WTC11 (cell line): ENCODE data around the gene TMEM9B. TPM values are rescaled to one million over a fixed set of nuclear protein-coding genes. Genes with fewer than 3 reads are reported as not detected.
"Not testable (repeated sequence)": the region's sequence is repeated elsewhere in the genome, so short reads cannot be mapped to it uniquely, and the experiment has no call there.

Experiments
- ATAC-seq: fragments of 200-7000 bp; cut with Tn5 transposase; 2 replicates; pipeline ENCODE4 v1.10.0; 2021; ENCODE audit warnings: mild to moderate bottlenecking, moderate library complexity
- CTCF ChIA-PET: fragments of 300-600 bp; sonication (Branson Sonifier 250); formaldehyde crosslinking; loops from one replicate; lab custom pipeline; 2021; ENCODE audit warnings: antibody characterized with exemption; lab: Charles Lee
- POLR2A ChIA-PET: fragments of 350-600 bp; sonication (Branson Sonifier 250); formaldehyde crosslinking; loops from one replicate; lab custom pipeline; 2021; ENCODE audit warnings: antibody characterized with exemption; lab: Charles Lee
- DNase-seq: peaks from one replicate; pipeline ENCODE4 v3.0.0; 2021; ENCODE audit warnings: low spot score
- H3K27ac Mint-ChIP-seq: 2 replicates; pipeline ENCODE4 v1.8.0; 2021; ENCODE audit warnings: mixed read lengths
- H3K27me3 Mint-ChIP-seq: 2 replicates; pipeline ENCODE4 v1.8.0; 2021; ENCODE audit warnings: low read depth, mild to moderate bottlenecking, moderate library complexity, mixed read lengths
- H3K36me3 Mint-ChIP-seq: 2 replicates; pipeline ENCODE4 v1.8.0; 2021; ENCODE audit warnings: mixed read lengths
- H3K4me1 Mint-ChIP-seq: 2 replicates; pipeline ENCODE4 v1.8.0; 2022; ENCODE audit warnings: mixed read lengths
- H3K4me3 Mint-ChIP-seq: 2 replicates; pipeline ENCODE4 v1.8.0; 2021; ENCODE audit warnings: mild to moderate bottlenecking, moderate library complexity, mixed read lengths
- H3K9me3 Mint-ChIP-seq: 2 replicates; pipeline ENCODE4 v1.8.0; 2021; ENCODE audit warnings: mixed read lengths
- ELF4 ChIP-seq: sonication (generic); formaldehyde crosslinking; IDR thresholded peaks from 2 replicates; pipeline ENCODE4 v1.8.1; 2022; ENCODE audit warnings: low read depth, mild to moderate bottlenecking, moderate library complexity, missing genetic modification reagents
- ETV6 ChIP-seq: sonication (generic); formaldehyde crosslinking; IDR thresholded peaks from 2 replicates; pipeline ENCODE4 v1.8.1; 2022; ENCODE audit warnings: mild to moderate bottlenecking, missing genetic modification reagents
- FOXJ3 ChIP-seq: sonication (generic); formaldehyde crosslinking; IDR thresholded peaks from 2 replicates; pipeline ENCODE4 v1.9.0; 2021; ENCODE audit warnings: missing genetic modification reagents, mild to moderate bottlenecking, borderline replicate concordance
- FOXP1 ChIP-seq: sonication (generic); formaldehyde crosslinking; IDR thresholded peaks from 2 replicates; pipeline ENCODE4 v1.8.0; 2022; ENCODE audit warnings: missing genetic modification reagents, mild to moderate bottlenecking, moderate library complexity, borderline replicate concordance
- JAZF1 ChIP-seq: fragments of 250-450 bp; sonication (Bioruptor Pico); IDR thresholded peaks from 2 replicates; pipeline ENCODE4 v1.9.0; 2021; ENCODE audit warnings: moderate library complexity, mild to moderate bottlenecking, inconsistent platforms
- MXD4 ChIP-seq: fragments of 250-450 bp; sonication (Bioruptor Pico); IDR thresholded peaks from 2 replicates; pipeline ENCODE4 v1.8.0; 2021; ENCODE audit warnings: mild to moderate bottlenecking, moderate library complexity, borderline replicate concordance
- NFATC4 ChIP-seq: fragments of 250-450 bp; sonication (Bioruptor Pico); IDR thresholded peaks from 2 replicates; pipeline ENCODE4 v1.9.0; 2021; ENCODE audit warnings: mild to moderate bottlenecking
- NFYB ChIP-seq: sonication (generic); formaldehyde crosslinking; conservative IDR thresholded peaks from 2 replicates; pipeline ENCODE4 v1.8.0; 2022; ENCODE audit warnings: low read depth, missing genetic modification reagents
- NR1H2 ChIP-seq: sonication (generic); formaldehyde crosslinking; IDR thresholded peaks from 2 replicates; pipeline ENCODE4 v1.9.0; 2021; ENCODE audit warnings: mild to moderate bottlenecking, moderate library complexity, missing genetic modification reagents
- PRRX2 ChIP-seq: fragments of 250-450 bp; sonication (Bioruptor Pico); IDR thresholded peaks from 2 replicates; pipeline ENCODE4 v1.8.0; 2021; ENCODE audit warnings: mild to moderate bottlenecking
- RELA ChIP-seq: sonication (generic); formaldehyde crosslinking; IDR thresholded peaks from 2 replicates; pipeline ENCODE4 v1.8.1; 2022; ENCODE audit warnings: missing genetic modification reagents, mild to moderate bottlenecking, borderline replicate concordance
- SP1 ChIP-seq: sonication (generic); formaldehyde crosslinking; conservative IDR thresholded peaks from 2 replicates; pipeline ENCODE4 v1.8.1; 2022; ENCODE audit warnings: missing genetic modification reagents
- TCF7 ChIP-seq: sonication (generic); formaldehyde crosslinking; IDR thresholded peaks from 2 replicates; pipeline ENCODE4 v1.8.0; 2022; ENCODE audit warnings: mild to moderate bottlenecking, low read depth, missing genetic modification reagents, moderate library complexity
- TEAD4 ChIP-seq: sonication (generic); formaldehyde crosslinking; IDR thresholded peaks from 2 replicates; pipeline ENCODE4 v1.8.0; 2022; ENCODE audit warnings: mild to moderate bottlenecking, missing genetic modification reagents
- USF1 ChIP-seq: sonication (generic); formaldehyde crosslinking; IDR thresholded peaks from 2 replicates; pipeline ENCODE4 v1.8.0; 2022; ENCODE audit warnings: mild to moderate bottlenecking, missing genetic modification reagents
- ZNF138 ChIP-seq: sonication (generic); formaldehyde crosslinking; conservative IDR thresholded peaks from 2 replicates; pipeline ENCODE4 v1.8.1; 2022; ENCODE audit warnings: mild to moderate bottlenecking, moderate library complexity, missing genetic modification reagents
- ZNF219 ChIP-seq: sonication (generic); formaldehyde crosslinking; IDR thresholded peaks from 2 replicates; pipeline ENCODE4 v1.8.0; 2023; ENCODE audit warnings: missing genetic modification reagents, mild to moderate bottlenecking, borderline replicate concordance
- ZNF232 ChIP-seq: sonication (generic); formaldehyde crosslinking; IDR thresholded peaks from 2 replicates; pipeline ENCODE4 v1.8.0; 2022; ENCODE audit warnings: mild to moderate bottlenecking, missing genetic modification reagents
- ZNF263 ChIP-seq: sonication (generic); formaldehyde crosslinking; IDR thresholded peaks from 2 replicates; pipeline ENCODE4 v1.8.1; 2022; ENCODE audit warnings: low read depth, mild to moderate bottlenecking, moderate library complexity, missing genetic modification reagents
- total RNA-seq: library from RNA; stranded (reverse); gene quantifications from 3 replicates; pipeline ENCODE4 v1.2.3, GENCODE V29; 2021
- TF ChIP-seq, protein P1 (sequence below): sonication (generic); formaldehyde crosslinking; IDR thresholded peaks from 2 replicates; pipeline ENCODE4 v1.8.0; 2022; ENCODE audit warnings: mild to moderate bottlenecking, missing genetic modification reagents
- TF ChIP-seq, protein P2 (sequence below): sonication (generic); formaldehyde crosslinking; IDR thresholded peaks from 2 replicates; pipeline ENCODE4 v1.8.0; 2022; ENCODE audit warnings: mild to moderate bottlenecking, missing genetic modification reagents
- TF ChIP-seq, protein P3 (sequence below): sonication (generic); formaldehyde crosslinking; conservative IDR thresholded peaks from 2 replicates; pipeline ENCODE4 v1.8.1; 2023; ENCODE audit warnings: mild to moderate bottlenecking, low read depth, missing genetic modification reagents, moderate library complexity

Gene TMEM9B
- total RNA-seq, 1 experiment from 2014 or later, result 8.7 TPM

DNA sequence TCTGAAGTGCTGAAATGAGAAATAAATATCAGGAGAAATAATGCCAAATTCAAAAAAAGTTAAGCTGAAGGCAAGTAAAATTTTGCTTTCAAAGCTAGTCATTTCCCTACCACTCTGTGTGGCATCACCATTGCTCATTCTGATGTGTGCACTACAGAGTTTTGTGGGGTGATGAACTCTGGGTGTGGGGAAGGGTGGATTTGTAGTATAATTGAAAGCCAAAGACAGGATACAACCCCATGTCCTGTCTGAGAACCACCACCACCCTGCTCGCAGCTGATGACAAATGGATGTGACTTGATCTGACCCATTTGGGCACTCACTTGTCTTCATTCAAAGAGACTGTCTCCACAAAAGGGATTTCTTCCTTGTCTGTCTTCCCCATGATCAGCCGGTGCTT is 19.3 kb upstream of the TMEM9B start:
- peaks cover 4% of the 10 kb centered on the region for H3K9me3 Mint-ChIP-seq
- H3K4me1 Mint-ChIP-seq, result no peaks in the 10 kb centered on the region
- no peak overlapping the region for H3K27ac Mint-ChIP-seq
- H3K4me3 Mint-ChIP-seq, result no peak overlapping the region
- ATAC-seq (no peak), DNase-seq (no peak)
- ChIA-PET CTCF (interaction anchor here (1.9 kb wide), 1 partner anchor 24 kb away, joined by 5 read pairs; no protein-coding TSS in a partner anchor), POLR2A (no interaction called here)
- H3K36me3 Mint-ChIP-seq, result no peaks in the 10 kb centered on the region
- no peaks in the 10 kb centered on the region; the same call in 1 of the 2 replicates for H3K27me3 Mint-ChIP-seq
- TF ChIP-seq ETV6 (CRISPR knock-in tag), result no peak
- no peak for TF ChIP-seq RELA (CRISPR knock-in tag)
- TF ChIP-seq SP1, result no peak
- no peak for TF ChIP-seq TCF7 (CRISPR knock-in tag)
- TF ChIP-seq FOXP1, result no peak
- TF ChIP-seq, protein P1, sequence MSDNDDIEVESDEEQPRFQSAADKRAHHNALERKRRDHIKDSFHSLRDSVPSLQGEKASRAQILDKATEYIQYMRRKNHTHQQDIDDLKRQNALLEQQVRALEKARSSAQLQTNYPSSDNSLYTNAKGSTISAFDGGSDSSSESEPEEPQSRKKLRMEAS, result no peak
- TF ChIP-seq TEAD4, result no peak
- TF ChIP-seq JAZF1, result no peak
- no peak for TF ChIP-seq ZNF219
- TF ChIP-seq NFATC4 (CRISPR knock-in tag), result no peak
- no peak for TF ChIP-seq PRRX2
- no peak for TF ChIP-seq ZNF232 (CRISPR knock-in tag)
- no peak for TF ChIP-seq NFYB
- no peak for TF ChIP-seq MXD4
- TF ChIP-seq ZNF263 (CRISPR knock-in tag), result no peak
- no peak for TF ChIP-seq ZNF138 (CRISPR knock-in tag)
- TF ChIP-seq NR1H2 (CRISPR knock-in tag), result no peak
- TF ChIP-seq, protein P2, sequence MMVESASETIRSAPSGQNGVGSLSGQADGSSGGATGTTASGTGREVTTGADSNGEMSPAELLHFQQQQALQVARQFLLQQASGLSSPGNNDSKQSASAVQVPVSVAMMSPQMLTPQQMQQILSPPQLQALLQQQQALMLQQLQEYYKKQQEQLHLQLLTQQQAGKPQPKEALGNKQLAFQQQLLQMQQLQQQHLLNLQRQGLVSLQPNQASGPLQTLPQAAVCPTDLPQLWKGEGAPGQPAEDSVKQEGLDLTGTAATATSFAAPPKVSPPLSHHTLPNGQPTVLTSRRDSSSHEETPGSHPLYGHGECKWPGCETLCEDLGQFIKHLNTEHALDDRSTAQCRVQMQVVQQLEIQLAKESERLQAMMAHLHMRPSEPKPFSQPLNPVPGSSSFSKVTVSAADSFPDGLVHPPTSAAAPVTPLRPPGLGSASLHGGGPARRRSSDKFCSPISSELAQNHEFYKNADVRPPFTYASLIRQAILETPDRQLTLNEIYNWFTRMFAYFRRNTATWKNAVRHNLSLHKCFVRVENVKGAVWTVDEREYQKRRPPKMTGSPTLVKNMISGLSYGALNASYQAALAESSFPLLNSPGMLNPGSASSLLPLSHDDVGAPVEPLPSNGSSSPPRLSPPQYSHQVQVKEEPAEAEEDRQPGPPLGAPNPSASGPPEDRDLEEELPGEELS, result no peak
- TF ChIP-seq USF1, result no peak

DNA sequence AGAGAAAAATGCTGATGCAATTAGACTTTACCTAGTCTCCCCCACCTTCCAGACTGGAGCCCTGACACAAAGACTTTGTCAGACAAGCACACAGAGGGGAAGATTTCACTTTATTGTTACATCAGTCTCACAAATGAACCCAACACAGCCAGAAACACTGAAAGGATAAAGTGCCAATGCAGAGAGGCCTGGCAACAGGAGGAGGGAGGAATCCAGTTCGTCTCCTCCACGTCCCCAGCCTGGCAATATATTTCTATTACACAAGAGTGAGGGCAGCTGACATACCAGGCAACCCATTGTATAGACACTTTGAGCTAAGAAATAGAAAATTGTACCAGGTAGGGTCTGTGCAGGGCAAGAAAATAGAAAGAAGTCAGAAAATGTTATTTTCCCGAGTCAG is 16.2 kb upstream of the TMEM9B start:
- Mint-ChIP-seq H3K4me1 (no peaks in the 10 kb centered on the region), H3K27me3 (no peaks in the 10 kb centered on the region; the same call in 1 of the 2 replicates), H3K36me3 (no peaks in the 10 kb centered on the region), H3K9me3 (peaks cover 10% of the 10 kb centered on the region), H3K4me3 (no peak overlapping the region), H3K27ac (no peak overlapping the region)
- POLR2A ChIA-PET, result no interaction called here
- no peak for DNase-seq
- TF ChIP-seq FOXJ3 (CRISPR knock-in tag) (no peak), ELF4 (no peak)
- TF ChIP-seq, protein P3, sequence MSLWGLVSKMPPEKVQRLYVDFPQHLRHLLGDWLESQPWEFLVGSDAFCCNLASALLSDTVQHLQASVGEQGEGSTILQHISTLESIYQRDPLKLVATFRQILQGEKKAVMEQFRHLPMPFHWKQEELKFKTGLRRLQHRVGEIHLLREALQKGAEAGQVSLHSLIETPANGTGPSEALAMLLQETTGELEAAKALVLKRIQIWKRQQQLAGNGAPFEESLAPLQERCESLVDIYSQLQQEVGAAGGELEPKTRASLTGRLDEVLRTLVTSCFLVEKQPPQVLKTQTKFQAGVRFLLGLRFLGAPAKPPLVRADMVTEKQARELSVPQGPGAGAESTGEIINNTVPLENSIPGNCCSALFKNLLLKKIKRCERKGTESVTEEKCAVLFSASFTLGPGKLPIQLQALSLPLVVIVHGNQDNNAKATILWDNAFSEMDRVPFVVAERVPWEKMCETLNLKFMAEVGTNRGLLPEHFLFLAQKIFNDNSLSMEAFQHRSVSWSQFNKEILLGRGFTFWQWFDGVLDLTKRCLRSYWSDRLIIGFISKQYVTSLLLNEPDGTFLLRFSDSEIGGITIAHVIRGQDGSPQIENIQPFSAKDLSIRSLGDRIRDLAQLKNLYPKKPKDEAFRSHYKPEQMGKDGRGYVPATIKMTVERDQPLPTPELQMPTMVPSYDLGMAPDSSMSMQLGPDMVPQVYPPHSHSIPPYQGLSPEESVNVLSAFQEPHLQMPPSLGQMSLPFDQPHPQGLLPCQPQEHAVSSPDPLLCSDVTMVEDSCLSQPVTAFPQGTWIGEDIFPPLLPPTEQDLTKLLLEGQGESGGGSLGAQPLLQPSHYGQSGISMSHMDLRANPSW (CRISPR knock-in tag), result no peak
- ATAC-seq, result no peak
- CTCF ChIA-PET, result no interaction called here

GRCh38 chr11:8979365-8979764 is 15.1 kb upstream of the TMEM9B start:
- H3K4me1 Mint-ChIP-seq, H3K4me3 Mint-ChIP-seq, POLR2A ChIA-PET, H3K36me3 Mint-ChIP-seq, H3K27ac Mint-ChIP-seq, DNase-seq, ATAC-seq, H3K9me3 Mint-ChIP-seq, CTCF ChIA-PET, H3K27me3 Mint-ChIP-seq: not testable (repeated sequence)
